CD4-positive, alpha-beta T cell treated with Interleukin-2 at 100 ng/mL for 4 hours (primary cell): Measurements from ENCODE around the gene EPG5.
A peak's percentile ranks its signal among the peaks of the same experiment; 100 is the strongest.
"Not testable (repeated sequence)": the region's sequence is repeated elsewhere in the genome, so short reads cannot be mapped to it uniquely, and the experiment has no call there.

Source experiments
- DNase-seq: peaks from one replicate; pipeline ENCODE4 v3.0.0-alpha.2; 2020; ENCODE audit warnings: low spot score

Gene EPG5, protein sequence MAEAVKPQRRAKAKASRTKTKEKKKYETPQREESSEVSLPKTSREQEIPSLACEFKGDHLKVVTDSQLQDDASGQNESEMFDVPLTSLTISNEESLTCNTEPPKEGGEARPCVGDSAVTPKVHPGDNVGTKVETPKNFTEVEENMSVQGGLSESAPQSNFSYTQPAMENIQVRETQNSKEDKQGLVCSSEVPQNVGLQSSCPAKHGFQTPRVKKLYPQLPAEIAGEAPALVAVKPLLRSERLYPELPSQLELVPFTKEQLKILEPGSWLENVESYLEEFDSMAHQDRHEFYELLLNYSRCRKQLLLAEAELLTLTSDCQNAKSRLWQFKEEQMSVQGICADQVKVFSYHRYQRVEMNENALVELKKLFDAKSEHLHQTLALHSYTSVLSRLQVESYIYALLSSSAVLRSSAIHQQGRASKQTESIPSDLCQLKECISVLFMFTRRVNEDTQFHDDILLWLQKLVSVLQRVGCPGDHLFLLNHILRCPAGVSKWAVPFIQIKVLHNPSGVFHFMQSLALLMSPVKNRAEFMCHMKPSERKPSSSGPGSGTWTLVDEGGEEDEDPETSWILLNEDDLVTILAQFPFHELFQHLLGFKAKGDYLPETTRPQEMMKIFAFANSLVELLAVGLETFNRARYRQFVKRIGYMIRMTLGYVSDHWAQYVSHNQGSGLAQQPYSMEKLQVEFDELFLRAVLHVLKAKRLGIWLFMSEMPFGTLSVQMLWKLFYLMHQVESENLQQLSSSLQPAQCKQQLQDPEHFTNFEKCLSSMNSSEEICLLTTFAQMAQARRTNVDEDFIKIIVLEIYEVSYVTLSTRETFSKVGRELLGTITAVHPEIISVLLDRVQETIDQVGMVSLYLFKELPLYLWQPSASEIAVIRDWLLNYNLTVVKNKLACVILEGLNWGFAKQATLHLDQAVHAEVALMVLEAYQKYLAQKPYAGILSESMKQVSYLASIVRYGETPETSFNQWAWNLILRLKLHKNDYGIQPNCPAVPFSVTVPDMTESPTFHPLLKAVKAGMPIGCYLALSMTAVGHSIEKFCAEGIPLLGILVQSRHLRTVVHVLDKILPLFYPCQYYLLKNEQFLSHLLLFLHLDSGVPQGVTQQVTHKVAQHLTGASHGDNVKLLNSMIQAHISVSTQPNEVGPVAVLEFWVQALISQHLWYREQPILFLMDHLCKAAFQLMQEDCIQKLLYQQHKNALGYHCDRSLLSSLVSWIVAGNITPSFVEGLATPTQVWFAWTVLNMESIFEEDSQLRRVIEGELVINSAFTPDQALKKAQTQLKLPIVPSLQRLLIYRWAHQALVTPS (N-terminal part only)

DNA sequence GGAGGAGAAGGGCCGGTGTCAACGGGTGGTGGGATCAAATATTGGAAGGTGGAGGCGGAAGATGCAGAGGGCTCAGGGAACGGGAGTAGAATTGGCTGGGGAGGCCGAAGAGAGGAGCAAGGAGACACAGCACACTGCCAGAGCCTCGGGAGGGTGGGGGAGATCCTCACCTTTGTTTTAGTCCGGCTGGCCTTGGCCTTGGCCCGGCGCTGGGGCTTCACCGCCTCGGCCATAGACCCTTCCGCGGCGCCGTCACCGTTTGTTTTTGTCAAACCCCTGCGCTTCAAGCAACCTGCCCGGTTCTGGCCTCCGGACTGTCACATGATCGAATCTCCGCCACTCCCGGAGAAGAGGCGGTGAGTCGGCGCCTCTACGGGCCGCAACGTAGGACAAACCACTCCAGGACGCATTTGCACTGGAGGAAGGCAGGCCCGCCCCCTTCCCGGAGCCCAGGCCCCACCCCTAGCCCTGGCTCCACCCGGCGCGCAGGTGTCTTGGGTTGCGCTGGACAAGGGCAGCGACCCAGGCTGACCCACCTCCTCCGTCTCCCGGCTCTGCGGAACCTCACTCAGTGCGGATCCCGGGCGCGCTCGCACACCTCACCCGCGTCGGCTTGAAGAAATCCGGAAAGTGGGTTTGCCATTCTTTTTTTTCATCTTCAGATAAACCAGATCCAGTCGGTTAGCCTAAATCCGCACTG lies at the start of gene EPG5:
Gene EPG5, minus strand, starts transcription at position 323 of the 700 bp plus-strand sequence. Its CDS starts 90 bp downstream, at position 233.
- peak; percentile 94 for DNase-seq

DNA sequence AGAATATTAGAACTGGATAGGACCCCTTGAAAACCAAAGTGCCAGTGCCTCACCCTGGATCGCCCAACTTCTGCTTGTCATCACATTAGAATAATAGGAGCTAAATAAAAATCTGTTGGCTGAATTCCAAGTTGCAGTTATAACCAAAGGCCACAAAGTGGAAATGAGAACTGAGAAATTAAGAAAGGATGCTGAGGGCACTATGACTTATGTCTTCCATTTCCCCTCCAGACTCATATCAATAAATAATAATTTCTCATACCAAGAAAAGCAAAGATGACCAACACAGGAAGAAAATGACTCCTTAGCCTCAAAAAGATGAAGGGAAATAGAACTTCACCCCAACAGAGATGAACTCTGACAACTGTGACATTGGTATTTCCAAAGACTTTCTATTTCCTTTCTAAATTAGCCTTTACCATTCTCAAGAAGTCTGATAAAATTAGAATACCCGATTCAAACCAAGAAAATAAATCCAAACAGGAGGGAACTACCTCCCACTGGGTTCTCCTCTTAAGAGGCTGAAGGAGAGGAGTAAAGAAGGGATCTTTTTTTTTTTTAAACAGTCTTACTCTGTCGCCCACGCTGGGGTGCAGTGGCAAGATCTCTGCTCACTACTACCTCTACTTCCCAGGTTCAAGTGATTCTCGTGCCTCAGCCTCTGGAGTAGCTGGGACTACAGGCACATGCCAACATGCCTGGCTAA lies 46.5 kb upstream of the EPG5 start:
- no peak for DNase-seq

DNA sequence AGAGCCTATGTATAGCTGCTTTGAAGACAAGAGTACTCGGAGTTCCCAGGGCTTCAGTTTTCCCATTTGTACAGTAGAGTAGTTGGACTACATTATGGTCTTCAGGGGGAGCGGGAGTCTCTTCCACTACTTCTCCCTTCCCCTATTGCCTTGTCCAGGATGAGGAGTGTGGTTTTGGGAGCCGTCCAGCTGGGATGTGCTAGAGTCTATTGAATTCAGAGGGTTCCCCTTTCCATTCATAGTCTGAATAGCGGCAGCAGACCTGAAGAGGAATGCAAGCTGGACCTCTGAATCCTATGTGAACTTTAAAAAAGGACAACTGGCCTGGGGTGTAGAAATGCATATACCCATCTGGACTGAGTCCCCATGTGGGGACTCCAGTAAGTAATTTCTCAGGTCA lies 43.5 kb upstream of the EPG5 start:
- no peak for DNase-seq

- DNase-seq: no peak
Measured at GRCh38 chr18:46010050-46010449, 42.9 kb upstream of the EPG5 start.

DNA sequence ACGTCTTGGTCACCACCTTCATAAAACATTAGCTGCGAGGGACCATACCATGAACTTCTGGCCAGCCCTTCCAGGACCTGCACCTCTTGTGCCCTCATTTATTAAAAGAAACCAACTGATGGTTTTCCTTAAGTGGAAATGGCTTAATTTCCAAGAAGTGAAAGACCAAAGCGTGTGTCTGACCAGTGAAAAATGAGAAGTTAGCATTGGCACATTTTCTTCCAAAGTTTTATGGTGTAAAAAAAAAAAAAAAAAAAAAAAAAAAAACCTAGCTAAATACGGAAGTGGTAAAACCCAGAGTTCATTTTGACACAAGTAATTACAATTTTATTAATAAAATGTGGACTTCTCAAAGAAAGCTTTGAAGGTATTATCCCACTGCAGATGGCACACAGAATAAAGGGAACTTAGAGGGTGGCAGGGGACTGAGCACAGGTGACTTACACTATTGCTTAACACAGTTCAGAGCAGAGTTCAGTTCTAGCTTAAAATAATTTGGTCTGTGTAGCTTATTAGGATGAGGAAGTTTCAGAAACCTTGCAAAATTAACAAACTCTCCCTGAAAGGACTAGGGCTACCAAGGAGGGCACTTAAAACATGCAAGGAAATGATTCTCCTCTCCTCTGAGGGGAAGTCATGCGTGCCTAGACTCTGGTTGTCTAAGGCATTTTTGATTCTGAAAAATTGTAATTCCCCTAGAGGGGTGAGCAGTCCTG lies 42.2 kb upstream of the EPG5 start:
- DNase-seq: no peak

GRCh38 chr18:46008531-46008930 lies 41.4 kb upstream of the EPG5 start:
- no peak for DNase-seq

GRCh38 chr18:46007165-46007564 lies 40.0 kb upstream of the EPG5 start:
- no peak for DNase-seq

DNA sequence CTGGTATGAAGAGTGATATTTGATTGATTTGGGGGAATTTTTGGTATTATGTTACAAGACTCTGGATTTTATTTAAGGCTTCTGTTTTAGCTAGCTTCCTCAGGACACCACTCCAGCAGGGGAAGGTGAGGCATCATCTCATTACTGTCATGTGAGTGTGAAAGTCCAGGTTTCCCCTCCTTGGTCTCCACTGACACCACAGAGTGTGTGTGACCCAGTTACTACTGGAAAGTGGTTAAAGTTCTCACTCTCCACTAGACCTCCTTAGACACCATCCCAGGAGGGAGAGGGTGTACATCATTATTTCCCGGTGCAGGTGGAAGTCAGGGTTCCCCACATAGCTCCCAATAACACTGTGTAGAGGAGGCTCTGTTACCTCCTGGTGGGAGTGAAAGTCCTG lies 35.8 kb upstream of the EPG5 start:
- DNase-seq: no peak

GRCh38 chr18:46001892-46002291 lies 34.8 kb upstream of the EPG5 start:
- no peak for DNase-seq

DNA sequence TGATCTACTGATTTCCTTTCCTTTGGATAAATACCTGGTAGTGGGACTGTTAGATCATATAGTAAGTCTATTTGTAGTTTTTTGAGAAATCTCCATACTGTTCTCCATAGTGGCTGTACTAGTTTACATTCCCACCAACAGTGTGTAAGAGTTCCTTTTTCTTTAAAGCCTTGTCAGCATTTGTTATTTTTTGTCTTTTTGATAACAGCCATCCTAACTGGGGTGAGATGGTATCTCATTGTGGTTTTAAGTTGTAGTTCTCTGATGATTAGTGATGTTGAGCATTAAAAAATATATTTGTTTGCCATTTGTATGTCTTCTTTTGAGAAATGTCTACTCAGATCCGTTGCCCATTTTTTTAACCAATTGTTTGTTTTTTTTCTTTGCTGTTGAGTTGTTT lies 33.9 kb upstream of the EPG5 start:
- DNase-seq: no peak

DNA sequence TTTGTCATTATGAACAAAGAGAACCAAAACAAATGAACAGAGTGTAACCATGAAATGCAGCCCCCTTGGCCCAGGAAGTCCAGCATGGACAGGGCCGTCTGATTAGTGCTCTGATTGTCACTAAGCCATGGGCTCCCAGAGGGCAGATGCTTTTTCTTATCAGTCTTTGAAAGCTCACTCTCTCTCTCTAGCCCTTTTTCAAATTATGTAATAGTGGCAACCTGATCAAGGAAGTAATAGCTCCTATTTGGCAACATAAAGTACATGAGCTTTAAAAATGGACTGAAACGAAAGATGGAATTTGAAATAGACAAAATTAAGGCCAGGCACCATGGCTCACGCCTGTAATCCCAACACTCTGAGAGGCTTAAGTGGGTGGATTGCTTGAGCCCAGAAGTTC lies 32.4 kb upstream of the EPG5 start:
- DNase-seq: no peak

DNA sequence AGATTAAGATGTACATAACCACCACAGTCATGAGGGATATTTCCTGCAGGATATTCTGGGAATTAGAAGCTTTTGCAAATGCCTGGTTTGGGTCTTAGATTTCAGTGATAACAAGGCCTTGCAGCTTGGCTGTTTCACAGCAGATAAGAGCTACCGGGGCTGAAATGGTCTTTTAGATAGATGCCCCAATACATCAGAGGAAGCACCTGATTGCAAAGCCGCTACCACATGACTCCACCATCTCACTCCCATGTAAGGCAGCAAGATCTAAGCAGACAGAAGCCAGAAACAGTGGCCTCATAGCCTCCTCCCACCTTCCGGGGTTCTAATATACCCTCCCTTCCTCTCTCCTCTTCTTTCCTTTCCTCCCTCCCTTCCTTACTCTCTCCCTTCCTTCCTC lies 31.1 kb upstream of the EPG5 start:
- peak; percentile 36 for DNase-seq

GRCh38 chr18:45997700-45998151 lies 30.6 kb upstream of the EPG5 start:
- peak; percentile 26 for DNase-seq

DNA sequence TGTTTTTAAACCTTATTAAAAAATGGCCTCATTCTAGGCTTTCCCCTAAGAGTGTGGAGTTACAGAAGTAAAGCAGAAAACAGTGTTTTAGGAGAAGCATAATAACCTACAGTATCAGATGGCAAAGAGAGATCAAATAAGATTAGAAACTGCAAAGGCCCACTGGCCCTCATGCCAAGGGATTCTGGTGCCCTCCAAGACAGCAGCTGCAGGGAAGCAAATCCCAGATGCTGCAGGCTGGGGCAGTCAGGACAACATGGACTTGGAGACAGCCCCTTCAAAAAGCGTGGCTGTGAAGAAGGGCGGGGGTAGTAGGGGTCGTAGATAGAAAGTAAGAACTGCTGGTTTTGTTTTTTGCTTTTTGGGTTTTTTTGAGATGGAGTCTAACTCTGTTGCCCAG lies 28.3 kb upstream of the EPG5 start:
- no peak for DNase-seq

DNA sequence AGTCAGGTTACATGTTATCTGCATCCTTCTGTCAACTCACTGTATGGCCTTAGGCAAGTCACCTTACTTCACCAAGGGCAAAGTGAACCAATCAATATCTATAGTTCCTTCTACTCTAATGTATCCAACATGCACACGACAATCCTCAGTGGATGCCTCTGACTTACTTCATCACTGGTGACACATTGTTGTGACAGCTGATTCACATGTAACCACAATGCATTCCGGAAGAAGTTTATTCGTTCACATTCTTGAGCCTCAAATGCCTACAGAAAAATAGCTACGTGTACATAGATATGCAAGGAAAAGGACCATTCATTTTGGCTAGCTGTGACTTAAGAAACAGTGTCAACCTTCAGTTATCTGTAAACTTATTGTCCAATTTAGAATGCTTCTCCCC lies 26.3 kb upstream of the EPG5 start:
- DNase-seq: no peak

- not testable (repeated sequence) for DNase-seq
Measured at GRCh38 chr18:45992527-45992926, 25.4 kb upstream of the EPG5 start.

GRCh38 chr18:45991788-45992187 lies 24.7 kb upstream of the EPG5 start:
- no peak for DNase-seq

DNA sequence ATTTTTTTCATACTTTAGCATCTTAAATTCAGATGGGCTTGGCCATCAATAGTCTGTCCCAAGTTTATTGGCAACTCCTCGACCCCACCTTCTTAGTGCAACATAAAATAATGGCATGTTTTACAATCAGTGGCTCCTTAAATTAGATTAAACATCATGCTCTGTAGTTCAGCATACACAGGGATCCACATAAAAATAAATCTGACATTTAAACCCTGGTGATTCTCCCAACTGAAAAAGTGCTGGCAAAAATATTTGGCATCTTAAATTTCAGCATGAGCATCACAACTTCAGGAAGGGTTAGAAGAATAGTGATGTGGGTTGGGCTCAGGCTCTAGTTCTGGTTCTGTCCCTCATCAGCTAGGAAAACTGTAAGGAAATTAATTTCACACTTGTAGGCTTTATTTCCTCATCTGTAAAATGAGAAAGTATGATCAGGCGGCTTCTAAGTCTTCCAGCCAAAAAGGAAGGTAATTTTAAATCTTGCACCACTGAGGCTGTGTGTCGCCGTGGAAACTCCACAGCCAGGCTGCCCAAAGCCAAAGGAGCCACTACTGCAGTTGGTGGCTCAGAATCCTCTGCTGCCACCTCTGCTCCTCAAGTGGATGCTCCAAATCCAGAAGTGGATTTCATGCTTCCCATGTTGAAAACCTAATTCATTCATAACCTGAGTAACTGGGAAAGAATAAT lies 17.6 kb upstream of the EPG5 start:
- DNase-seq: no peak

GRCh38 chr18:45981821-45982220 lies 14.7 kb upstream of the EPG5 start:
- no peak for DNase-seq

DNA sequence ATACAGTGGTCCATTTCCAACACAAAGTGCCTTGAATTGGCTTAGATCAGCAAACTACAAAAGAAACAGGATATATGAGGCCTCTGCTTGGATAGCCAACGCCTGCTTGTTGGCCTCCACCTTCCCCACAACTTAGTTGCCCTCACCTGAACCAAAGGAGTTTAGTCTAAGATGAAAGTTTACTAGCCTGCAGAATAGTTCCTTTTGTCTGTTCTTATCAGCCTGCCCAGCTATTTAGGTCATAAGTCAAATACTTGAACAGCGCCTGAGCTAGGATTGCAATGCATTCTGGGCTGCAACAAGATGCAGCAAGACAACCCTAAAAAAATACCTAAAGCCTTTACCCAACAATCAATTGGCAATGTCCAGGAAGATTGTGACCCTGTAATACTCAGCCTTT lies 13.1 kb upstream of the EPG5 start:
- DNase-seq: no peak
